HepG2 (cell line): Measurements from ENCODE around the gene XRCC5.

Experiments used
- CENPX ChIP-seq: sonication (generic); formaldehyde crosslinking; IDR thresholded peaks from 2 replicates; pipeline ENCODE4 v1.9.0; 2021; ENCODE audit warnings: mild to moderate bottlenecking, missing genetic modification reagents, moderate library complexity
- FOXA1 ChIP-seq, 2 experiments: fragments of 450-650 bp in 1 of 2; sonication (generic) in 1 of 2; formaldehyde crosslinking in 1 of 2; IDR thresholded peaks; 2 replicates each; pipeline versions ENCODE4 v1.4.0 to v1.6.1; 2016 to 2020; ENCODE audit warnings: missing genetic modification reagents in 1 of 2
- FOXP4 ChIP-seq: sonication (generic); formaldehyde crosslinking; IDR thresholded peaks from 2 replicates; pipeline ENCODE4 v1.4.0; 2020; ENCODE audit warnings: missing genetic modification reagents
- RAD21 ChIP-seq: fragments of 450-650 bp; formaldehyde crosslinking; IDR thresholded peaks from 2 replicates; pipeline ENCODE4 v1.5.0; 2020; ENCODE audit warnings: mild to moderate bottlenecking
- SRSF4 ChIP-seq: fragments of 200-400 bp; formaldehyde crosslinking; IDR thresholded peaks from one replicate; pipeline ENCODE4 v1.6.1; 2018; ENCODE audit warnings: mild to moderate bottlenecking, low read depth, low read length, moderate library complexity; ENCODE audit not compliant: poor library complexity, severe bottlenecking
- TCF12 ChIP-seq, 2 experiments: fragments of 450-650 bp in 1 of 2; sonication (generic) in 1 of 2; formaldehyde crosslinking in 1 of 2; IDR thresholded peaks; 2 replicates each; pipeline versions ENCODE4 v1.6.1 to v1.8.0; 2017 to 2022; ENCODE audit warnings: antibody characterized with exemption in 1 of 2, mild to moderate bottlenecking in 1 of 2, missing genetic modification reagents in 1 of 2, moderate library complexity in 1 of 2
- TFAP4 ChIP-seq: sonication (generic); IDR thresholded peaks from 2 replicates; pipeline ENCODE4 v1.6.1; 2016; ENCODE audit warnings: low read depth, borderline replicate concordance
- TOE1 ChIP-seq: sonication (generic); formaldehyde crosslinking; IDR thresholded peaks from 2 replicates; pipeline ENCODE4 v1.4.0; 2020; ENCODE audit warnings: mild to moderate bottlenecking, missing genetic modification reagents
- ZHX1 ChIP-seq: sonication (generic); formaldehyde crosslinking; IDR thresholded peaks from 2 replicates; pipeline ENCODE4 v1.8.1; 2022; ENCODE audit warnings: low read depth, mild to moderate bottlenecking, missing genetic modification reagents
- ZNF431 ChIP-seq: sonication (generic); formaldehyde crosslinking; IDR thresholded peaks from 2 replicates; pipeline ENCODE4 v1.9.0; 2022; ENCODE audit warnings: missing genetic modification reagents, low read depth, mild to moderate bottlenecking, borderline replicate concordance
- ZNF781 ChIP-seq: sonication (generic); formaldehyde crosslinking; IDR thresholded peaks from 2 replicates; pipeline ENCODE4 v1.5.1; 2020; ENCODE audit warnings: borderline replicate concordance, mild to moderate bottlenecking, missing genetic modification reagents; ENCODE audit errors: not compliant biosample characterization

GRCh38 chr2:216192181-216192580 lies 83.0 kb downstream of the XRCC5 start:
- TF ChIP-seq TFAP4: no peak
- TF ChIP-seq ZNF431 (CRISPR knock-in tag): no peak
- no peak for TF ChIP-seq ZNF781
- TF ChIP-seq SRSF4: no peak
- TF ChIP-seq ZHX1 (CRISPR knock-in tag): no peak
- TF ChIP-seq CENPX (CRISPR knock-in tag): no peak
- TF ChIP-seq FOXP4: no peak
- no peak for TF ChIP-seq FOXA1 (IDR thresholded peaks at IDR 0.05)
- no peak for TF ChIP-seq FOXA1 (CRISPR knock-in tag; IDR thresholded peaks at IDR 0.05)
- no peak for TF ChIP-seq RAD21 (CRISPR knock-in tag)
- TF ChIP-seq TOE1 (CRISPR knock-in tag): no peak
- no peak for TF ChIP-seq TCF12 (IDR thresholded peaks at IDR 0.05)
- TF ChIP-seq TCF12 (CRISPR knock-in tag; IDR thresholded peaks at IDR 0.05): no peak
